ENCODE data around the gene ZFP30.

DNA sequence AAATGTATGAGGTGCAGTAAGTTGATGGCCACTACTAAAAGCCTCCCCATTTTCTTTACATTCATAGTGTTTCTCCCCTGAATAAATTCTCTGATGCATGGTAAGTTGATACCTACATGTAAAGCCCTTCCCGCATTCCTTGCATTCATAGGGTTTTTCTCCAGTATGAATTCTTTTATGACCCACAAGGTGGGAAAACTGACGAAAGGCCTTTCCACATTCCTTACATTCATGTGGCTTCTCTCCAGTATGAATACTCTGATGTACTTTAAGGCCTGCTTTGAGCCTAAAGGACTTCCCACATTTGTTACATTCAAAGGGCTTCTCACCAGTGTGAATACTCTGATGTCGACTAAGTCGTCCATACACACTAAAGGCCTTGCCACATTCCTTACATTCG is 43.8 kb upstream of the ZFP30 start:
- no peak for TF ChIP-seq GATA3 (IDR thresholded peaks at IDR 0.05; ENCODE audit: low read depth, low read length)
- TF ChIP-seq GATA2 (IDR thresholded peaks at IDR 0.05; ENCODE audit: low read depth, low read length) = no peak

Measured in SH-SY5Y (cell line).